ENCODE data around the gene JMJD1C. TPM values are rescaled to one million over a fixed set of nuclear protein-coding genes. Genes with fewer than 3 reads are reported as not detected.

The JMJD1C gene
- polyA plus RNA-seq, 2 of the 4 experiments (the other 2 are of a cell fraction), result 15.9 to 47.2 TPM

DNA sequence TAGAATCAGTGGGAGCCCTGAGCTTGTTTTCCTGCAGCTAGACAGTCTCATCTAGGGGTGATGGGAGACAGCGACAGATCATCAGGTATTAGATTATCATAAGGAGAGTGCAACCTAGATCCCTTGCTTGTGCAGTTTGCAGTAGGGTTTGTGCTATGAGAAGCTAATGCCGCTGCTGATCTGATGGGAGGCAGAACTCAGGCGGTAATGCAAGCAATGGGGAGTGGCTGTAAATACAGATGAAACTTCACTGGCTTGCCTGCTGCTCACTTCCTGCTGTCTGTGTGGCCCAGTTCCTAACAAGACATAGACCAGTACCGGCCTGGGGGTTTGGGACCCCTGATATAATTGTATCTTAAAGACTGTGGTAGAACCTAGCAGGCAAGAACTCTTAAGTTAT is 315.0 kb downstream of the JMJD1C start:
- POLR2A ChIA-PET, result no interaction called here
- ATAC-seq, result no peak
- no peak overlapping the region for H3K27ac ChIP-seq
- no peak overlapping the region for H3K4me3 ChIP-seq
- WGBS (ENCODE audit: missing lambda C conversion rate), result 91% methylated on average over 4 of the region's 4 CpGs
- no peaks in the 10 kb centered on the region for H3K9me3 ChIP-seq
- H3K4me1 ChIP-seq, result no peaks in the 10 kb centered on the region
- no peak overlapping the region for H3K4me2 ChIP-seq
- no peak for DNase-seq (ENCODE audit: low read depth in 1 of 2, low spot score in 1 of 2)
- no peak for FAIRE-seq
- CTCF ChIA-PET, result interaction anchor here (1.1 to 2.8 kb wide), 2 partner anchors 8 to 11 kb away, joined by 3 to 12 read pairs; no protein-coding TSS in a partner anchor
- TF ChIP-seq EHF (CRISPR knock-in tag; IDR thresholded peaks at IDR 0.05) (no peak), TP53 (CRISPR knock-in tag; IDR thresholded peaks at IDR 0.05) (no peak), JUN (IDR thresholded peaks at IDR 0.05) (no peak), CBX2 (IDR thresholded peaks at IDR 0.05; ENCODE audit: borderline replicate concordance, low read depth) (no peak), ESRRA (IDR thresholded peaks at IDR 0.05; ENCODE audit: borderline replicate concordance, low read length) (no peak), MAZ (IDR thresholded peaks at IDR 0.05; ENCODE audit: borderline replicate concordance, low read depth, low read length) (no peak), SMC3 (IDR thresholded peaks at IDR 0.05) (no peak), CHD2 (IDR thresholded peaks at IDR 0.05; ENCODE audit: low read length, partially characterized antibody) (no peak), NR3C1 (IDR thresholded peaks at IDR 0.05) (no peak)
- TF ChIP-seq, protein P1, sequence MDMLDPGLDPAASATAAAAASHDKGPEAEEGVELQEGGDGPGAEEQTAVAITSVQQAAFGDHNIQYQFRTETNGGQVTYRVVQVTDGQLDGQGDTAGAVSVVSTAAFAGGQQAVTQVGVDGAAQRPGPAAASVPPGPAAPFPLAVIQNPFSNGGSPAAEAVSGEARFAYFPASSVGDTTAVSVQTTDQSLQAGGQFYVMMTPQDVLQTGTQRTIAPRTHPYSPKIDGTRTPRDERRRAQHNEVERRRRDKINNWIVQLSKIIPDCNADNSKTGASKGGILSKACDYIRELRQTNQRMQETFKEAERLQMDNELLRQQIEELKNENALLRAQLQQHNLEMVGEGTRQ (IDR thresholded peaks at IDR 0.05), result no peak
- TF ChIP-seq, protein P2, sequence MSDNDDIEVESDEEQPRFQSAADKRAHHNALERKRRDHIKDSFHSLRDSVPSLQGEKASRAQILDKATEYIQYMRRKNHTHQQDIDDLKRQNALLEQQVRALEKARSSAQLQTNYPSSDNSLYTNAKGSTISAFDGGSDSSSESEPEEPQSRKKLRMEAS (IDR thresholded peaks at IDR 0.05), result no peak
- TF ChIP-seq, protein P3, sequence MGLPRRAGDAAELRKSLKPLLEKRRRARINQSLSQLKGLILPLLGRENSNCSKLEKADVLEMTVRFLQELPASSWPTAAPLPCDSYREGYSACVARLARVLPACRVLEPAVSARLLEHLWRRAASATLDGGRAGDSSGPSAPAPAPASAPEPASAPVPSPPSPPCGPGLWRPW (IDR thresholded peaks at IDR 0.05), result no peak

DNA sequence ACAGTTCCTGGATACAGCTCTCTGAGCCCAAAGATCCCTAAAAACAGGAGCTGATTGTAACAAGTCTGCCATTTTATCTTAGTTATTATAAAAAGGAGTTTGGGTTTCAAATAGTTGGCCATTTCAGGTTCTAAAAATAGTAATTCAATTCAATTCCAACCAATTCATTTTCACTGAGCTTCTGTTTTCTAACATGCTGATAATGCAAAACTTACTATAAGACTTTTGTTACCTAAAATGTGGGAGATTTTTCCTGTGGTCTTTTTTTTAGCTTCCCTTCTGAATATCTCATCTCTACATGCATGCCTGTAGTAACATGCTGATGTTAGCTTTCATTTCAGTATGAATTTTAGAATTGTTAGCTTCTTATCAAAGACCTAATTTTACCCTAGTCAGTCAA is 319.3 kb downstream of the JMJD1C start:
- Histone ChIP-seq H3K27ac (no peak overlapping the region), H3K4me2 (no peak overlapping the region), H3K9me3 (no peaks in the 10 kb centered on the region), H3K4me3 (no peak overlapping the region), H3K4me1 (no peaks in the 10 kb centered on the region)
- DNase-seq (ENCODE audit: low read depth in 1 of 2, low spot score in 1 of 2) (no peak), FAIRE-seq (no peak), ATAC-seq (no peak)
- ChIA-PET CTCF (interaction anchor here (0.5 to 4.3 kb wide), 4 partner anchors 8 to 31 kb away, joined by 3 to 30 read pairs (median 4); no protein-coding TSS in a partner anchor), POLR2A (interaction anchor here (2.1 kb wide), 1 partner anchor 13 kb away, joined by 10 read pairs; the partner anchor contains the start of gene NRBF2)
- TF ChIP-seq MAFK (IDR thresholded peaks at IDR 0.05; ENCODE audit: partially characterized antibody), result peak; percentile 36
- TF ChIP-seq GATA3 (IDR thresholded peaks at IDR 0.05; ENCODE audit: borderline replicate concordance), result no peak
- TF ChIP-seq FOSL2 (IDR thresholded peaks at IDR 0.05), result no peak
- no peak for TF ChIP-seq FOSL2 (CRISPR knock-in tag; IDR thresholded peaks at IDR 0.05)

DNA sequence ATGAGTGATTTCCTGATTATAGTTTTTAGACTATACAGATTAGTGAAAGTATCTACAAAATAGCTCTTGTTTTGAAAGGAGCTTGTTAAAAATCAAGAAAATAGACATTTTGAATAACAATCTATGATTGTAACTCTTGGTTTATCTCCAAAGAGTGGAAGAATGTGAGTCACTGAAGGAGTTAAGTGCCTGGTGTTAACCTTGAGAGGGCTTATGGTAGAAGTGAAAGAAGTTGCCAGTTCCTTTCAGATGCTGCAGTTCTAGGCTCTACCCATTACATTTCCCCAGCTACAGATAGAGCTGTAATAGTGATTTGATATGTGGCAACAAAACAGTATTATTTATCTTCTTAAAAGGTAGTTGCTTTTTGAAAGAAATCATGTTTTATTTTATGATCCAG is 320.0 kb downstream of the JMJD1C start:
- no peak for ATAC-seq
- FAIRE-seq, result no peak
- TF ChIP-seq, protein P4, sequence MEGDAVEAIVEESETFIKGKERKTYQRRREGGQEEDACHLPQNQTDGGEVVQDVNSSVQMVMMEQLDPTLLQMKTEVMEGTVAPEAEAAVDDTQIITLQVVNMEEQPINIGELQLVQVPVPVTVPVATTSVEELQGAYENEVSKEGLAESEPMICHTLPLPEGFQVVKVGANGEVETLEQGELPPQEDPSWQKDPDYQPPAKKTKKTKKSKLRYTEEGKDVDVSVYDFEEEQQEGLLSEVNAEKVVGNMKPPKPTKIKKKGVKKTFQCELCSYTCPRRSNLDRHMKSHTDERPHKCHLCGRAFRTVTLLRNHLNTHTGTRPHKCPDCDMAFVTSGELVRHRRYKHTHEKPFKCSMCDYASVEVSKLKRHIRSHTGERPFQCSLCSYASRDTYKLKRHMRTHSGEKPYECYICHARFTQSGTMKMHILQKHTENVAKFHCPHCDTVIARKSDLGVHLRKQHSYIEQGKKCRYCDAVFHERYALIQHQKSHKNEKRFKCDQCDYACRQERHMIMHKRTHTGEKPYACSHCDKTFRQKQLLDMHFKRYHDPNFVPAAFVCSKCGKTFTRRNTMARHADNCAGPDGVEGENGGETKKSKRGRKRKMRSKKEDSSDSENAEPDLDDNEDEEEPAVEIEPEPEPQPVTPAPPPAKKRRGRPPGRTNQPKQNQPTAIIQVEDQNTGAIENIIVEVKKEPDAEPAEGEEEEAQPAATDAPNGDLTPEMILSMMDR (IDR thresholded peaks at IDR 0.05), result no peak
- no peak for TF ChIP-seq RCOR1 (IDR thresholded peaks at IDR 0.05; ENCODE audit: low read depth, low read length)
- no peak for TF ChIP-seq GATA3 (IDR thresholded peaks at IDR 0.05; ENCODE audit: borderline replicate concordance)
- TF ChIP-seq POLR2A (IDR thresholded peaks at IDR 0.05; ENCODE audit: low read length), result no peak
- no peak for TF ChIP-seq KDM1A (IDR thresholded peaks at IDR 0.05; ENCODE audit: low read depth)
- no peak for TF ChIP-seq MAZ (IDR thresholded peaks at IDR 0.05; ENCODE audit: borderline replicate concordance, low read depth, low read length)
- no peak for TF ChIP-seq NR3C1 (IDR thresholded peaks at IDR 0.05)
- no peak for TF ChIP-seq ZSCAN20 (CRISPR knock-in tag; IDR thresholded peaks at IDR 0.05)
- TF ChIP-seq CBX8 (IDR thresholded peaks at IDR 0.05), result no peak
- no peak for TF ChIP-seq FOXS1 (CRISPR knock-in tag; IDR thresholded peaks at IDR 0.05)
- TF ChIP-seq SREBF2 (IDR thresholded peaks at IDR 0.05), result no peak
- TF ChIP-seq, protein P5, sequence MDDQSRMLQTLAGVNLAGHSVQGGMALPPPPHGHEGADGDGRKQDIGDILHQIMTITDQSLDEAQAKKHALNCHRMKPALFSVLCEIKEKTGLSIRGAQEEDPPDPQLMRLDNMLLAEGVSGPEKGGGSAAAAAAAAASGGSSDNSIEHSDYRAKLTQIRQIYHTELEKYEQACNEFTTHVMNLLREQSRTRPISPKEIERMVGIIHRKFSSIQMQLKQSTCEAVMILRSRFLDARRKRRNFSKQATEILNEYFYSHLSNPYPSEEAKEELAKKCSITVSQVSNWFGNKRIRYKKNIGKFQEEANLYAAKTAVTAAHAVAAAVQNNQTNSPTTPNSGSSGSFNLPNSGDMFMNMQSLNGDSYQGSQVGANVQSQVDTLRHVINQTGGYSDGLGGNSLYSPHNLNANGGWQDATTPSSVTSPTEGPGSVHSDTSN (IDR thresholded peaks at IDR 0.05), result no peak
- no peak for TF ChIP-seq ZFP36 (IDR thresholded peaks at IDR 0.05; ENCODE audit: borderline replicate concordance, partially characterized antibody)
- TF ChIP-seq HOXB5 (CRISPR knock-in tag; IDR thresholded peaks at IDR 0.05), result no peak
- TF ChIP-seq, protein P2 (IDR thresholded peaks at IDR 0.05), result no peak
- TF ChIP-seq, protein P6, sequence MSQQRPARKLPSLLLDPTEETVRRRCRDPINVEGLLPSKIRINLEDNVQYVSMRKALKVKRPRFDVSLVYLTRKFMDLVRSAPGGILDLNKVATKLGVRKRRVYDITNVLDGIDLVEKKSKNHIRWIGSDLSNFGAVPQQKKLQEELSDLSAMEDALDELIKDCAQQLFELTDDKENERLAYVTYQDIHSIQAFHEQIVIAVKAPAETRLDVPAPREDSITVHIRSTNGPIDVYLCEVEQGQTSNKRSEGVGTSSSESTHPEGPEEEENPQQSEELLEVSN (IDR thresholded peaks at IDR 0.05; ENCODE audit: borderline replicate concordance, low read depth), result no peak
- TF ChIP-seq, protein P7, sequence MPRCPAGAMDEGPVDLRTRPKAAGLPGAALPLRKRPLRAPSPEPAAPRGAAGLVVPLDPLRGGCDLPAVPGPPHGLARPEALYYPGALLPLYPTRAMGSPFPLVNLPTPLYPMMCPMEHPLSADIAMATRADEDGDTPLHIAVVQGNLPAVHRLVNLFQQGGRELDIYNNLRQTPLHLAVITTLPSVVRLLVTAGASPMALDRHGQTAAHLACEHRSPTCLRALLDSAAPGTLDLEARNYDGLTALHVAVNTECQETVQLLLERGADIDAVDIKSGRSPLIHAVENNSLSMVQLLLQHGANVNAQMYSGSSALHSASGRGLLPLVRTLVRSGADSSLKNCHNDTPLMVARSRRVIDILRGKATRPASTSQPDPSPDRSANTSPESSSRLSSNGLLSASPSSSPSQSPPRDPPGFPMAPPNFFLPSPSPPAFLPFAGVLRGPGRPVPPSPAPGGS (IDR thresholded peaks at IDR 0.05), result no peak
- no peak overlapping the region for H3K4me2 ChIP-seq
- no peaks in the 10 kb centered on the region for H3K9me3 ChIP-seq
- H3K4me3 ChIP-seq, result no peak overlapping the region
- ChIA-PET CTCF (interaction anchor here (1.1 to 4.3 kb wide), 3 partner anchors 12 to 30 kb away, joined by 4 to 30 read pairs (median 4); no protein-coding TSS in a partner anchor), POLR2A (interaction anchor here (2.1 kb wide), 1 partner anchor 13 kb away, joined by 10 read pairs; the partner anchor contains the start of gene NRBF2)
- no peak overlapping the region for H3K27ac ChIP-seq
- H3K4me1 ChIP-seq, result no peaks in the 10 kb centered on the region
- DNase-seq (ENCODE audit: low read depth in 1 of 2, low spot score in 1 of 2), result no peak
